ENCODE data around the gene ESPN. TPM values are rescaled to one million over a fixed set of nuclear protein-coding genes. Genes with fewer than 3 reads are reported as not detected.

ESPN gene
- total and polyA plus RNA-seq, 2 of the 8 experiments (the other 6 are each of a cell fraction or from before 2014, with no cell fraction given), result 5.2 to 16.3 TPM

DNA sequence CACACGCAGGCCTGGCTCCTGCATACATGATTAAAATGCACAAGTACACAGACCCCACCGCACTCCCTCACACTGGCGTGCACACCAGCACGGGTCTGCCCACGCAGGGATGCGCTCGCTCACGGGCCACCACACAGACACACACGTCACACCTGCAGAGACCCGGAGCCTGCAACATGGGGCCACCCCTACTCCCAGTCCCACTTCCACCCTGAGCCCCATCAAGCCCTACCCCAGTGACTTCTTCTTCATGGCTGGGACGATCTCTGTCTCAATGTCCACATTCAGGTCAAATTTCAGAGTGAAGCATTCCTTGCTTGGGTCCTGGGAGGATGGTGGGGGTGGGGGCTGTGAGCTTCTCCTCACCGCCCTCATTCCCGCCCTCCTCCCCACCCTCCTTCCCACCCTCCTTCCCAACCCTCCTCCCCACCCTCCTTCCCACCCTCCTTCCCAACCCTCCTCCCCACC is 50.3 kb downstream of the ESPN start (continued):
- TF ChIP-seq, protein P1, sequence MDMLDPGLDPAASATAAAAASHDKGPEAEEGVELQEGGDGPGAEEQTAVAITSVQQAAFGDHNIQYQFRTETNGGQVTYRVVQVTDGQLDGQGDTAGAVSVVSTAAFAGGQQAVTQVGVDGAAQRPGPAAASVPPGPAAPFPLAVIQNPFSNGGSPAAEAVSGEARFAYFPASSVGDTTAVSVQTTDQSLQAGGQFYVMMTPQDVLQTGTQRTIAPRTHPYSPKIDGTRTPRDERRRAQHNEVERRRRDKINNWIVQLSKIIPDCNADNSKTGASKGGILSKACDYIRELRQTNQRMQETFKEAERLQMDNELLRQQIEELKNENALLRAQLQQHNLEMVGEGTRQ (IDR thresholded peaks at IDR 0.05; ENCODE audit: low read length), result no peak
- TF ChIP-seq KDM5A (IDR thresholded peaks at IDR 0.05; ENCODE audit: low read length), result no peak

All from H1 (cell line).